Renal cortical epithelial cell (primary cell): ENCODE data around the gene NRXN3. TPM values are rescaled to one million over a fixed set of nuclear protein-coding genes. Genes with fewer than 3 reads are reported as not detected.

Experiments used
- DNase-seq: peaks from one replicate; pipeline ENCODE4 v3.0.0-alpha.2; 2011; ENCODE audit warnings: low read depth
- total RNA-seq: library from RNA; depleted of rRNA; stranded (reverse); fragments of >200 nt; gene quantifications from 2 replicates; pipeline ENCODE4 v1.2.3, GENCODE V29; 2014

NRXN3 gene
- total RNA-seq, 1 donor from 2014 or later: 2.9 TPM

- no peak for DNase-seq
Measured at GRCh38 chr14:79530555-79530954, 1360.4 kb downstream of the NRXN3 start.

DNA sequence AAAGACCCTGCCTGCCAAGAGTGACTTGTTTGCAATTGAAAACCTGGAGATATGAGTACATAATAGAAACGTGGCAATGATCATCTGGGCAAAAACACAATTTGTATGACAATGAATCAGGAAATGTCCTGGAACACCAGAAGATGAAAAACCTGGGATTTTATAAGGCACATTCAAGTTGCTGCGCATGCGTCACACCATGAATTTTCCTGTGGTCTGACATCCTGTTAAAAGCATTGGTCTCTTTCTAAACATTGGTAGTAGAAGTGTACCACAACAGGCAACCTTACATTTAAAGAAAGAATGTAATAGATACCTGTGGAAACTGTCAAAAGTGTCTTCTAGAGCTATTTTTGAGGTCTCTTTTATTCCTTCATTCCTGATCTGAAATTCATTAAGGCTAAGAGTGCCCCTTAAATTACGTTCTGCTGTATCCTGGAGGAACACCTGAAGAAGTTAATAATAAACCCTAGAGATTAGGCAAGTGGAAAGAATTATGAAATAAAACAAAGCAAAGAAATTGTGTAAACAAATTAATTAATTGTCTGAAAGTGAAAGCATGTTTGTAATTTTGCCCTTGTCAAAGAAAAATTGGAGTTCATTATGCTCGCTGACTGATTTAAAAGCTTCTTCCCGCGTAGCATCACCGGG, 1364.7 kb downstream of the NRXN3 start:
- DNase-seq: peak; percentile 20

DNA sequence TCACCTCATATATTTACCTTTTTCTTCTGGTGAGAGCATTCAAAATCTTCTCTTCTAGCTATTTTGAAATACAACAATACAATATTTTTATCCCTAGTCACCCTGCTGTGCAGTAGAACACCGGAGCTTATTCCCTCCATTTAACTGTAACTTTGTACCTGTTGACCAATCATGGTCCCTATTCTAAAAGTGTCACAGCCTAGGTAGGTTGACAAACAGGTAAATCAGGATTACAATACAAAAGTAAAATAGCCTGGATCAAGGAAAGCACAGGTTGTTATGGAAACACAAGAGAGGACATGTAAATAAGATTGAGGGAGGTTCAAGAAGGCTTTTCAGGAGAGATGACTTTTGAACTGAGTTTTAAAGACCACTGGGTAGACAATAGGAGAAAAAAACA, 1370.2 kb downstream of the NRXN3 start:
- DNase-seq: no peak

DNA sequence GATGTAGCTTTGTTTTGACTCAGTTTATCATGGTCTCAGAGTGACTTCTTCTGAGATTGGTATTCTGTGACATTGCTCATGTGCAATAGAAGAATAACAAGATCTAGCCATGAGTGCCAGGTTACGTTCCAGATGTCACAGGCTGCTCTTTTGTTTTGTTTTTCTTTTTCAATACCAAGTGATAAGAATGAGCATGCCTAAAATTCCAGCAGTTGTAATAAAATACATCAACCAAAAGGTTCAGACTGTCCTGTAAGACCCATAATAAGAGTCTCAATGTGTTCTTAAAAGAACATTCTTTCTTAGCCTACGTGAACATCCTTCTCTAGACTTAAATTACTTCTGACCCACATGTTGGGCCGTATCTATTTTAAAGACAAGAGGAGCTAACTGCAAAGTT, 1371.9 kb downstream of the NRXN3 start:
- no peak for DNase-seq

DNA sequence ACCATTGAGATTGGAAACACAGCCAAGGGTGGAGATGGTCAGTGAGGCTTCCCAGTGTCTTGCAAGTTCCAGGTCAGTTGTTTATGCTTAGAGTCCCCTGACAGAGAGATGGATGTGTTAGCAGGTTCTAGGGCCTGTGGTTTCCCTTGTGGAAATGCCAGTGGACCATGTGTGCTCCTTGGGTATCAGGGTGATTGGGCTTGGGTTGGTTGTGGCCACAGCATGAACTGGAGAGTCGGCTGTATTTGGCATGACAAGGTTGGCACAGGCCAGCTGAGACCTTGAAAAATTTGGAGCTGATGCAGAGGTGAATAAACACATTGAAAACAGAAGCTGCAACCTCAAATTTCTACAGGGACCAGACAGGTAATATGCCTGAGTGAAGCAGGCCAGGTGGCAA, 1373.2 kb downstream of the NRXN3 start:
- no peak for DNase-seq

- DNase-seq: peak; percentile 47
Measured at GRCh38 chr14:79543967-79544697, 1374.0 kb downstream of the NRXN3 start.

DNA sequence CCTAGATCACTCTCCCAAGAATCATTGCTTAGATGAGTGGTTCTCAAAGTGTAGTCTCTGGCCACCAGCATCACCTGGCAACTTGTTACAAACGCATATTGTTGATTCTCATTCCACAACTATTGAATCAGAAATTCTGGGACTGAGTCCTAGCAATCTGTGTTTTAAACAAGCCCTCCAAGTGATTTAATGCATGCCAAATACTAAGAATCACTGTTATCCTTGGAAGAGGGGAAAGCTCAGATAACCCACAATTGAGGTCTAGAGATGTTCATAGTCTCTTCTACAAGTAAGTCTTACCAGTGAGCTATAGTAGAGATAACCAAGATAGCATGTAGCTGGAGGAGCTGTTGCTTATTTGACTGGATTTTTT, 1374.5 kb downstream of the NRXN3 start:
- no peak for DNase-seq

DNA sequence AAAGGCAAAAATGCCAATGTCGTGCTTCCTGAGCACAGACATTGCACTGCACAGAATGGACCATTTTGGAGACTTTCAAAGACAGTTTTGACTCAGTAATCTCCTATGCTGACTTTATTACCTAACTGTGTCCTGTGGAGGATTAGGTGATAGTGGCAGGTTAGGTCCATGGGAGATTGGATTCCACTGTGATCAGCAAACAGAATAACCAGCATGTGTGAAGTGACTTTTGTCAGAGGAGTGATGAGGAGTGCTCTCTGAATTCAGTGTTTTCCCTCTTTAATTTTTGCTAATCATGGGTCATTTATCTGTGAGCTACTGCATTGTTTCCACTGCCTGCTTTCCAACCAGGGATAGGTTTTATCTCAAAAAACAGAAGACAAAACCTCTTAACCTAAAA, 1378.7 kb downstream of the NRXN3 start:
- no peak for DNase-seq

- DNase-seq: no peak
Measured at GRCh38 chr14:79549515-79549914, 1379.3 kb downstream of the NRXN3 start.

GRCh38 chr14:79551523-79551922, 1381.3 kb downstream of the NRXN3 start:
- DNase-seq: no peak

GRCh38 chr14:79552778-79553177, 1382.6 kb downstream of the NRXN3 start:
- no peak for DNase-seq

DNA sequence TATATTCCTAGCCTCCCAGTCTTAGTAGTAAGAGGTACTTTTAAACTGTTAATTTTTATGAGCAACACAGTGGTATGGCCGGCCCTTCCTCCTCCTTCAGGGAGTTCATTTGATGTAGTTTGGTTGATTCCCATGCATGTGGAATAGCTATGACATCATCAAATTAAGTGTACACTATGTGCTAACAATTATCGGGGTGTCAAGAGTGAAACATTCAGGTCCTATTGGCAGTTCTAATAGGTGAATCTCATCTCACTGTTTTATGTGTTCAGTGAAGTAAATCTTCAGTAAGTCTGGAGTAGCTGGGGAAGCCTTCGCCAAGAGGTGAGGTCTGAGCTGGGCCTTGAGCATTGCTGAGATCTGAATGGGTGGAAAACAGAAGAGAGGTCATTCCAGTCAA, 1384.6 kb downstream of the NRXN3 start:
- no peak for DNase-seq

DNA sequence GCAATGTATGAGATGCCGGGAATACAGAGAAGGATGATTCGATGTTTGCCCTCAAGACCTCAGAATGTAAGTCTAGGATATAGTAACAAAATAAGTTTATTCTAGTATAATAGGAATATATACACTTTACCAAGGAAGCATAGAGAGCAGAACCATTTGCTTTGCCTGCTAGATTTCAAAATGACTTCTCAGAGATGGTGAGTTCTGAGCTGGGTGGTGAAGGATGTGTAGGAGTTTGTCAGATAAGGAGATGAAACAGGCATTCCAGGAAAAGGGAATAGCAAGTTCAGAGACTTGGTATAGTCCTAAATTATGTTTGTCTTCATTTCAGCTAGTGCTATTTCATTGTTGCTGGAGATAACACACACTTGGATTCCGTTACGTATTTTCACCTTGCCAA, 1385.3 kb downstream of the NRXN3 start:
- no peak for DNase-seq

DNA sequence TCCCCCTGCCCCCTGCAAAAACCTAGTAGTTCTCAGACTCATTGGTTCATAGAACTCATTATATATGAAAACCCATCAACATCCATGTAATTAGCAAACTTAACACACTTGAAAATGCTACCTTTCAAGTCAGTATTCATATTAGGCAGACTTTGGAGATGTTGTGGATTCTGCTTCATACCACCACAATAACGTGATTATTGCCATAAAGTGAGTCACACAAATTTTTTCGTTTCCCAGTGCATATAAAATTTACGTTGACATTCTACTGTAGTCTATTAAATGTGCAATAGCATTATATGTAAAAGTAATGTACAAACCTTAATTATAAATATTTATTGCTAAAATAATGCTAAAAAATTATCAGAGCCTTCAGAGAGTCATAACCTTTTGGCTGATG, 1387.1 kb downstream of the NRXN3 start:
- DNase-seq: no peak

DNA sequence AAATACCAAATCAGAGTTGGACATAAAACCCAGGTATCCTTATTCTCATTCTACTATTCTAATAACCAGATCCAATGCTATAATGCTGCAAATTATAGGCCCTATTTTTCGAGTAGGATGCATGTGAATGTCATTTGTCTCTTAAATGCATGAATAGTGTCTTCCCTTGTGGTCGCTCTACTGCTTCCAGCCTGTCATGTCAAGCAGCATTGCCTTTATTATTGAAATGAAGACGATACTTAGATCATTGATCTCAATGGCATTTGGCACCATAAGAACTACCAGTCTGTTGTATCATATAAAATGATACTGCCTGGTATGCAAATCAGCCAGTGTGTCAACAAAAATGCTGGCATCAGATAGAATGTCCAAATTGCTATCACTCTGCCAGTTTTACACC, 1392.0 kb downstream of the NRXN3 start:
- no peak for DNase-seq

DNA sequence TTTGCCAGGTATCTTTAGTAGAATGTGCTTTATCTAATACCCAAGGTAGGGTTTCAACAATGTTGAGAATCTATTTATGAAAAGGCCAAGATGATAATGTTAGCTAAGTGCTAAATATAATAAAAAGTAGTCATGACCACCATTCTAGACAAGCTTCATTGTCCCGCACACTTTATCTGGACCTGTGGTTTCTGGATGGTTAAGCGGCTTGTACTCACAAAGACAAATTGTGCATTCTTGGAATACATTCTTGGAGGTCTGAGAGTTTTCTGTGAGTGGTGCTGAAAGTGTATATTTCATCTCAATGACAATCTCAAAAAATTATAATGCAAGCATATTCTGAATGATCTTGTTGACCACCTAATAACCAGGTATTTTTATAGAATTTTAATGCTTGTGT, 1394.2 kb downstream of the NRXN3 start:
- peak; percentile 42 for DNase-seq

- no peak for DNase-seq
Measured at GRCh38 chr14:79567306-79567705, 1397.1 kb downstream of the NRXN3 start.

DNA sequence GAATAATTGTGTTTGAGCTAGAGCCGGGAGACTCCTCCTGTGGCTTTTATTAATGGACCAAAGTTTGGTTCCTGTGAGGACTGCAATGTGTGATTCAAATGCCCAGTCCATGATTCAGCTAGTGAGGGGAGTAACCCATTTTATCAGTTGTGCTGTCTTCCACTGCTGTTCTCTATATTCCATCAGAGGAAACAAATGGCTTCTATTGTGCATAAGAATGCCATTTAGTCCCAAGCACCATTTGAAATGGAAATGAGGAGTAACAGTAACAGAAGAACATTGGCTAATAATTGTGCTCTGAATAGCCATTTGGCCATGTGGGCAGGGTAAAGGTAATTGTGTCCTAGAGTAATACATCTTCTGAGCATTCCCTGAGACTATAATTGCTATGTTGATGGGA, 1398.4 kb downstream of the NRXN3 start:
- DNase-seq: no peak

GRCh38 chr14:79569072-79569471, 1398.9 kb downstream of the NRXN3 start:
- no peak for DNase-seq

DNA sequence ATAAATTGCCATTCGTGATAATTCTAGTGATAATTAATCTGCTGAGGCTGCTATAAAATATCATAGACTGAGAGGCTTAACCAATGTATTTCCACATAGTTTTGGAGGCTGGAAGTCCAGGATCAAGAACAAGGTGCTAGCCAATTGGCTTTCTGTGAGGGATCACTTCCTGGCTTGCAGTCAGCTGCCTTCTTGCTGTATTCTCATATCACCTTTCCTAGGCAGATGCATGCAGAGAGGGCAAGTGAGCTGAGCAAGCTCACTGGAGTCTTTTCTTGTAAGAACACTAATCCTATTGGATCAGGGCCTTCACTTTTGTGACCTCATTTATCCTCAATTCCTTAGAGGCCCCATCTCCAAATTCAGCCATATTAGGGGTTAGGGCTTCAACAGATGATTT, 1400.5 kb downstream of the NRXN3 start:
- no peak for DNase-seq

DNA sequence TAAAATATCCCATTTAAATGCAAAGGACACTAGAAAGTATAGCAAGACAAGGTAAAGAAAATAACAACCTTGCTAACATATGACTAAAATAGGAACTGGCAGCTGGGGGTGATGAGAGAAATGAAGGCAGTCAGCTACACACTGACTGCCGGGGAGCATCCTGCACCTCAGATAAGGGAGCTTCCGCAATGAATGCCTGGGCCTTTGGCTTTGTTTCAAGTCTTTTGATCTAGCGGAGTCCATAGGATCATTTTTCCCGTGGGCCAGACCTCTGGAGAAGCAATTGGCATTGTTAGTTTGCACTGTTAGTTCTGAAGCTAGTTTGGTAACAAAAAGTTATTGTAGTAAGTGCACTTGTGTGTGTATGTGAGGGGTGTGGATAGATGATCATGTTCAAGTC, 1401.2 kb downstream of the NRXN3 start:
- DNase-seq: no peak

GRCh38 chr14:79573486-79573885, 1403.3 kb downstream of the NRXN3 start:
- no peak for DNase-seq

DNA sequence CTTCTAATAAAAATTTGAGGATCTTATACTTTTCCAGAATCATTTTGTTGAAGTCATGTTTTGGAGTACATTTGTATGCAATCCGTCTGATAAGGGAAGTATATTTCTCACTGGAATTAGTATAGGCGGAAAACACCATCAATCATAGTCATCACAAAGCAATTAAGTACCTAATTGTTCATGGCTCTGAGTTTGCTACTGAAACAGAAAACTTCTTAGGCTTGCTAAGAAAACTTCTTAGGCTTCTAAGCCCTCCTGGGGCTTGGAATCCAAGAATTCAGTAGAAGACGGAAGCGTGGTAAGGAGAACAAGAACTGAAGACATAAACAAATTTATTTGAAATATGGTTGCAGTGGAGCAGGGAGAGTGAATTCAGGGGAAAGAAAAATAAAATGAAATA, 1404.9 kb downstream of the NRXN3 start:
- no peak for DNase-seq

DNA sequence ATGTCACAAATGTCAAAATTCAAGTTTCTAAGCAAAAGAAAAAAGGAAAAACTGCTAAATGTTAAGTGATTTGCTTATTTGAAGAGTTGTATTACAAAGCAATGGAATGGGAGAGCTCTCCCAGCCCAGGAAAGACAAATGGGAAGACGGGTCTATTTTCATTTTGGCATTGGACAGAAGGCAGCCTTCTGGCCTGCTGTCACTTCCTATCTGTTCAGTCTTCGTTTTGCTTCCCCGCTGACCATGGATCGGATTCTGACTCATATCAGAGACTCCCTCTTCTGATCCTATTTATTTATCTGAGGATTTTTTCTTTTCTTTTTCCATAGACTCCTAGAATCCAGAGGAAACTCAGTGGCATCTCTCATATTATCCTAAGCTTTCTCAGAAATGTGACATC, 1406.3 kb downstream of the NRXN3 start:
- no peak for DNase-seq
